SJCRH30 (cell line): ENCODE results near the gene EIF2S3B. TPM values are rescaled to one million over a fixed set of nuclear protein-coding genes. Genes with fewer than 3 reads are reported as not detected.
"Not testable (repeated sequence)": the region's sequence is repeated elsewhere in the genome, so short reads cannot be mapped to it uniquely, and the experiment has no call there.

Experiments used
- DNase-seq, 2 experiments: peaks; one replicate each; pipeline ENCODE4 v3.0.0-alpha.2; 2015 to 2020
- H3K27ac ChIP-seq: fragments of 250-450 bp; sonication (Bioruptor Pico); 2 replicates; pipeline ENCODE4 v1.5.1; 2020; ENCODE audit warnings: mild to moderate bottlenecking, moderate library complexity
- H3K27me3 ChIP-seq: fragments of 250-450 bp; sonication (Bioruptor Pico); 2 replicates; pipeline ENCODE4 v1.5.1; 2020; ENCODE audit warnings: mild to moderate bottlenecking, moderate library complexity
- H3K36me3 ChIP-seq: fragments of 250-450 bp; sonication (Bioruptor Pico); 2 replicates; pipeline ENCODE4 v1.5.1; 2020; ENCODE audit warnings: mild to moderate bottlenecking, moderate library complexity
- H3K4me1 ChIP-seq: fragments of 250-450 bp; sonication (Bioruptor Pico); 2 replicates; pipeline ENCODE4 v1.5.1; 2020; ENCODE audit warnings: mild to moderate bottlenecking, moderate library complexity
- H3K4me3 ChIP-seq: fragments of 250-450 bp; sonication (Bioruptor Pico); 2 replicates; pipeline ENCODE4 v1.5.1; 2020; ENCODE audit warnings: mild to moderate bottlenecking, moderate library complexity
- H3K9me3 ChIP-seq: fragments of 250-450 bp; sonication (Bioruptor Pico); replicated peaks from 2 replicates; pipeline ENCODE4 v1.5.1; 2020; ENCODE audit warnings: mild to moderate bottlenecking, moderate library complexity
- total RNA-seq: library from RNA; depleted of rRNA; stranded (reverse); fragments of >200 nt; shearing (Covaris generic); gene quantifications from 2 replicates; pipeline ENCODE4 v1.2.3, GENCODE V29; 2014; rRNA removed

The EIF2S3B gene
- total RNA-seq = 12.9 and 13.7 TPM in 2 replicates

GRCh38 chr12:10505620-10506019 lies at the start of gene EIF2S3B:
TSS of gene EIF2S3B (plus strand) at chr12:10505890. CDS start at chr12:10505903, 13 bp downstream.
- Histone ChIP-seq H3K4me1 (no peaks in the 10 kb centered on the region), H3K36me3 (no peaks in the 10 kb centered on the region), H3K27ac (no peak within 1 kb of the TSS), H3K9me3 (no peaks in the 10 kb centered on the region), H3K4me3 (no peak within 1 kb of the TSS), H3K27me3 (no peaks in the 10 kb centered on the region)
- DNase-seq = no peak

- no peaks in the 10 kb centered on the region for H3K36me3 ChIP-seq
- no peaks in the 10 kb centered on the region for H3K4me1 ChIP-seq
- H3K27me3 ChIP-seq = no peaks in the 10 kb centered on the region
- no peak overlapping the region for H3K27ac ChIP-seq
- no peak for DNase-seq
- no peak overlapping the region for H3K4me3 ChIP-seq
- H3K9me3 ChIP-seq = no peaks in the 10 kb centered on the region
Measured at GRCh38 chr12:10456856-10457255, 48.8 kb upstream of the EIF2S3B start.

- H3K4me3 ChIP-seq = no peak overlapping the region
- no peaks in the 10 kb centered on the region for H3K27me3 ChIP-seq
- H3K27ac ChIP-seq = no peak overlapping the region
Measured at GRCh38 chr12:10457760-10458159, 47.9 kb upstream of the EIF2S3B start.

GRCh38 chr12:10466311-10466710 lies 39.4 kb upstream of the EIF2S3B start:
- Histone ChIP-seq H3K4me1 (no peaks in the 10 kb centered on the region), H3K4me3 (no peak overlapping the region), H3K27ac (no peak overlapping the region), H3K36me3 (no peaks in the 10 kb centered on the region), H3K9me3 (no peaks in the 10 kb centered on the region), H3K27me3 (no peaks in the 10 kb centered on the region)
- DNase-seq = no peak

More at GRCh38 chr12:10457760-10458159, 47.9 kb upstream of the EIF2S3B start:
- Histone ChIP-seq H3K4me1 (no peaks in the 10 kb centered on the region), H3K9me3 (no peaks in the 10 kb centered on the region), H3K36me3 (no peaks in the 10 kb centered on the region)
- DNase-seq = no peak

- Histone ChIP-seq H3K4me3 (no peak overlapping the region), H3K4me1 (no peaks in the 10 kb centered on the region), H3K27ac (no peak overlapping the region), H3K36me3 (no peaks in the 10 kb centered on the region), H3K27me3 (no peaks in the 10 kb centered on the region), H3K9me3 (no peaks in the 10 kb centered on the region)
- DNase-seq = no peak
Measured at GRCh38 chr12:10469701-10470100, 36.0 kb upstream of the EIF2S3B start.

GRCh38 chr12:10472808-10473207 lies 32.9 kb upstream of the EIF2S3B start:
- H3K9me3 ChIP-seq, H3K4me3 ChIP-seq, H3K4me1 ChIP-seq, H3K27ac ChIP-seq, H3K27me3 ChIP-seq, DNase-seq, H3K36me3 ChIP-seq: not testable (repeated sequence)

- not testable (repeated sequence) for H3K4me1 ChIP-seq, H3K27me3 ChIP-seq, H3K4me3 ChIP-seq, H3K27ac ChIP-seq, H3K36me3 ChIP-seq, H3K9me3 ChIP-seq, DNase-seq
Measured at GRCh38 chr12:10481901-10482300, 23.8 kb upstream of the EIF2S3B start.

GRCh38 chr12:10487328-10487727 lies 18.4 kb upstream of the EIF2S3B start:
- not testable (repeated sequence) for H3K4me3 ChIP-seq, H3K27ac ChIP-seq, H3K9me3 ChIP-seq, H3K27me3 ChIP-seq, H3K36me3 ChIP-seq, DNase-seq, H3K4me1 ChIP-seq

GRCh38 chr12:10491766-10492165 lies 13.9 kb upstream of the EIF2S3B start:
- no peaks in the 10 kb centered on the region for H3K27me3 ChIP-seq
- no peaks in the 10 kb centered on the region for H3K4me1 ChIP-seq
- H3K27ac ChIP-seq = no peak overlapping the region
- H3K9me3 ChIP-seq = no peaks in the 10 kb centered on the region
- no peaks in the 10 kb centered on the region for H3K36me3 ChIP-seq
- DNase-seq = no peak
- no peak overlapping the region for H3K4me3 ChIP-seq

- DNase-seq = no peak
Measured at GRCh38 chr12:10497602-10498001, 8.1 kb upstream of the EIF2S3B start.

GRCh38 chr12:10498042-10498441 lies 7.6 kb upstream of the EIF2S3B start:
- no peak for DNase-seq
- Histone ChIP-seq H3K4me3 (no peak overlapping the region), H3K9me3 (no peaks in the 10 kb centered on the region; the same call in 1 of the 2 replicates), H3K4me1 (no peaks in the 10 kb centered on the region), H3K27ac (no peak overlapping the region), H3K36me3 (no peaks in the 10 kb centered on the region), H3K27me3 (0 out of 2 replicates have a peak, but pooled peaks cover 3% of the 10 kb centered on the region)

More at GRCh38 chr12:10497602-10498001, 8.1 kb upstream of the EIF2S3B start:
- Histone ChIP-seq H3K4me3 (no peak overlapping the region), H3K27ac (no peak overlapping the region), H3K9me3 (no peaks in the 10 kb centered on the region; the same call in 1 of the 2 replicates), H3K4me1 (no peaks in the 10 kb centered on the region), H3K36me3 (no peaks in the 10 kb centered on the region), H3K27me3 (0 out of 2 replicates have a peak, but pooled peaks cover 3% of the 10 kb centered on the region)

GRCh38 chr12:10501030-10501429 lies 4.7 kb upstream of the EIF2S3B start:
- Histone ChIP-seq H3K4me3 (no peak overlapping the region), H3K36me3 (no peaks in the 10 kb centered on the region), H3K4me1 (no peaks in the 10 kb centered on the region), H3K9me3 (no peaks in the 10 kb centered on the region; the same call in 1 of the 2 replicates), H3K27ac (no peak overlapping the region), H3K27me3 (0 out of 2 replicates have a peak, but pooled peaks cover 3% of the 10 kb centered on the region)
- peak in 1 of 2 experiments; percentile 11 for DNase-seq

GRCh38 chr12:10503460-10503859 lies 2.2 kb upstream of the EIF2S3B start:
- DNase-seq = no peak
- Histone ChIP-seq H3K4me3 (no peak overlapping the region), H3K9me3 (no peaks in the 10 kb centered on the region; the same call in 1 of the 2 replicates), H3K36me3 (no peaks in the 10 kb centered on the region), H3K27ac (no peak overlapping the region), H3K4me1 (no peaks in the 10 kb centered on the region), H3K27me3 (0 out of 2 replicates have a peak, but pooled peaks cover 3% of the 10 kb centered on the region)

- no peak overlapping the region for H3K27ac ChIP-seq
- H3K4me3 ChIP-seq = no peak overlapping the region
- H3K36me3 ChIP-seq = no peaks in the 10 kb centered on the region
- H3K9me3 ChIP-seq = no peaks in the 10 kb centered on the region
- no peaks in the 10 kb centered on the region for H3K27me3 ChIP-seq
- no peak for DNase-seq
- H3K4me1 ChIP-seq = no peaks in the 10 kb centered on the region
Measured at GRCh38 chr12:10511756-10512355, 6.2 kb downstream of the EIF2S3B start.

- Histone ChIP-seq H3K27me3 (no peaks in the 10 kb centered on the region), H3K27ac (no peak overlapping the region), H3K9me3 (no peaks in the 10 kb centered on the region), H3K4me1 (no peaks in the 10 kb centered on the region), H3K36me3 (no peaks in the 10 kb centered on the region), H3K4me3 (no peak overlapping the region)
- DNase-seq = no peak
Measured at GRCh38 chr12:10512798-10513197, 7.1 kb downstream of the EIF2S3B start.

GRCh38 chr12:10521555-10521954 lies 15.9 kb downstream of the EIF2S3B start:
- Histone ChIP-seq H3K4me1 (no peaks in the 10 kb centered on the region), H3K4me3 (no peak overlapping the region), H3K9me3 (no peaks in the 10 kb centered on the region), H3K27ac (no peak overlapping the region), H3K36me3 (no peaks in the 10 kb centered on the region), H3K27me3 (no peaks in the 10 kb centered on the region)
- no peak for DNase-seq
